LNCAP (cell line): Measurements from ENCODE around the gene UCHL5.

ENCODE experiments used
- CTCF ChIP-seq: fragments of 450-650 bp; IDR thresholded peaks from 2 replicates; pipeline ENCODE4 v1.5.1; 2017; ENCODE audit warnings: mild to moderate bottlenecking

Gene UCHL5

DNA sequence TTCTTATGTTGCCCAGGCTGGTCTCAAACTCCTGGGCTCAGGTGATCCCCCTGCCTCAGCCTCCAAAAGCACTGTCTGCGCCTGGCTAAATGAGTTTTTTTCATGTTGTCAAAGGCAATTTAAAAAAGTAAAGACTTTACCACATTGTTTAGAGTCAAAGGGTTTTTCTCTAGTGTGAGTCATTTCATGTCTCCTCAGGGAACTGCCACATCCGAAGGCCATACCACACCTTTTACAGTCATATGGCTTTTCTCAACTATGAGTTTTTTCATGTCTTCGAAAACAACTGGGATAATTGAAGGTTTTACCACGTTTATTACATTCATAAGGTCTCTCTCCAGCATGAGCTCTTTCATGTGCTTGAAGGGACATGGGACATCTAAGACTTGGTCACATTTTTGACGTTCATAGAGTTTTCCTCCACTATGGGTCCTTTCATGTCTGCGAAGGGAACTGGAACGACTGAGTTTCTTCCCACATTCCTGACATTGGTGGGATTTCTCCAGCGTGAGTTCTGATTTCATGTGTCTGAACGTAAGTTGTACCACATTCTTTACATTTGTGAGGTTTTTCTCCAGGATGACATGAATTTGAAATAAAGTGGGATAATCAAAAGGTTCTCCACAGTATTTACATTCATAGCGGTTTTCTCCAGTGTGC lies 65.6 kb downstream of the UCHL5 start:
- TF ChIP-seq CTCF = no peak

- no peak for TF ChIP-seq CTCF
These were observed 72.9 kb downstream of the UCHL5 start for GRCh38 chr1:192986110-192986747.

GRCh38 chr1:192984080-192984479 lies 75.1 kb downstream of the UCHL5 start:
- TF ChIP-seq CTCF = no peak

GRCh38 chr1:192983349-192983980 lies 75.7 kb downstream of the UCHL5 start:
- no peak for TF ChIP-seq CTCF

GRCh38 chr1:192980856-192981255 lies 78.3 kb downstream of the UCHL5 start:
- no peak for TF ChIP-seq CTCF

GRCh38 chr1:192979542-192979941 lies 79.6 kb downstream of the UCHL5 start:
- no peak for TF ChIP-seq CTCF

- no peak for TF ChIP-seq CTCF
These were observed 80.9 kb downstream of the UCHL5 start for GRCh38 chr1:192978195-192978710.
